Left lobe of liver (tissue), 2 donors: ENCODE data around the gene SPO11. TPM values are rescaled to one million over a fixed set of nuclear protein-coding genes. Genes with fewer than 3 reads are reported as not detected.

Experiments used
- ATAC-seq: fragments of 200-7000 bp; cut with Tn5 transposase; one replicate; pipeline ENCODE4 v1.9.1; 2020; ENCODE audit warnings: mild to moderate bottlenecking, moderate library complexity
- DNase-seq: peaks from one replicate; pipeline ENCODE4 v3.0.0-alpha.2; 2020; ENCODE audit warnings: low spot score
- total RNA-seq: library from RNA; stranded (reverse); gene quantifications from one replicate; pipeline ENCODE4 v1.2.1, GENCODE V29; 2021
- donor health status: DM: no; HTN: no; CAD: no; lungs with moderate emphysema.
- donor health status: DM: no; HTN: yes; CAD: no.

SPO11 gene, protein sequence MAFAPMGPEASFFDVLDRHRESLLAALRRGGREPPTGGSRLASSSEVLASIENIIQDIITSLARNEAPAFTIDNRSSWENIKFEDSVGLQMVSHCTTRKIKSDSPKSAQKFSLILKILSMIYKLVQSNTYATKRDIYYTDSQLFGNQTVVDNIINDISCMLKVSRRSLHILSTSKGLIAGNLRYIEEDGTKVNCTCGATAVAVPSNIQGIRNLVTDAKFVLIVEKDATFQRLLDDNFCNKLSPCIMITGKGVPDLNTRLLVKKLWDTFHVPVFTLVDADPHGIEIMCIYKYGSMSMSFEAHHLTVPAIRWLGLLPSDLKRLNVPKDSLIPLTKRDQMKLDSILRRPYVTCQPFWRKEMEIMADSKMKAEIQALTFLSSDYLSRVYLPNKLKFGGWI
- not detected for total RNA-seq

GRCh38 chr20:57329608-57330221 is at the start of gene SPO11:
Gene SPO11 (plus strand): TSS chr20:57329803. CDS start chr20:57329868, 65 bp downstream.
- DNase-seq = no peak
- ATAC-seq = no peak

DNA sequence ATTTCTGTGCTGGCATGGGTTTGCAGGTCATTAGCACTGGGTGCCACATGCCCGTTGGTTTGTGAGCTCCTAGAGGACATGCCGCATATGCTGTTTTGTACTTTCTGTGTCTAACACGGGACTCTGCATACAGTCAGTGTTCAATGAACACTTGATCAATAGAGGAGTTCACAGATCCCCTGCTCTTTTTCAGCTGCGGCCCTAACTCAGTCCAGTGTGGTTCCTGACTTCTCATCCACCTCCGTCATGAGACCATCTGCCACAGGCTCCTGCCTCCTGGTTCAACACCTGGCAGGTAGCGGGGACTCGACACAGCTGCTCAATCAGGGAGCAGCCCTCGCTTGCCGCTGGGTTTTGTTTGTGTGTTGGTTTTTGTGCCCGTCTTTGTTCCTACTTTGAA is 49.4 kb upstream of the SPO11 start:
- ATAC-seq (no peak), DNase-seq (no peak)

GRCh38 chr20:57281900-57282299 is 47.7 kb upstream of the SPO11 start:
- ATAC-seq (no peak), DNase-seq (no peak)

DNA sequence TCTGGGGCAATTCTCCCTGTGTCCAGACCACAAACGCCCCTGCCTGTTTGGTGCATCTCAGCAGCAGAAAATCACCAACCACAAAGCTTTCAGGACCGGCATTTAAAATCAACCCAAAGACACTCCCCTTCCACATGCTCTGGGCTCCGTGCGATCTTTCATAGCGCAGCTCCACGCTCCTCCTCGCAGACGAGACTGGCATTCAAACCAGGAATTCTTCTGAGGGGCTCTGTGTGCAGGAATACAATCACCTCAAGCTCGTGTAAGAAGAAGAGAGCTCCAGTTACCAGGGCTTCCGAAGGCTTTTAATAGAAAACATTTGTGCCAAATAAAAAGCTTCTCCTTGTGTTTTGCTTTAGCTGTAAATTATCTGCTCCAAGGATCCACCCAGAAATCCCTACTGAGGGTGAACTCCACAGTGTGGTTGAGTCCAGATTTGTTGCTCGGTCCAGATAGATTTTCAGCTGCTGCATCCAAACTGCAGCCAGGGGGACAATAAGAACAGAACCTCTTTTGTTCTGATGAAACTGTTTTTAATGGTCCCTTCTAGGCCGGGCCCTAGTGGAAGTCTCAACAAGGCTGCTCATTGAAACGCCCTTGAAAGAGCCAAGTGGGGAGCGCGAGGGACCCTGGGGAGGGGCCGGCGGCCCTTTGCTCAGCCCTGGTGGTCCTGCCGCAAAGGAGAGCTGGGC is 46.8 kb upstream of the SPO11 start:
- ATAC-seq (no peak), DNase-seq (no peak)

DNA sequence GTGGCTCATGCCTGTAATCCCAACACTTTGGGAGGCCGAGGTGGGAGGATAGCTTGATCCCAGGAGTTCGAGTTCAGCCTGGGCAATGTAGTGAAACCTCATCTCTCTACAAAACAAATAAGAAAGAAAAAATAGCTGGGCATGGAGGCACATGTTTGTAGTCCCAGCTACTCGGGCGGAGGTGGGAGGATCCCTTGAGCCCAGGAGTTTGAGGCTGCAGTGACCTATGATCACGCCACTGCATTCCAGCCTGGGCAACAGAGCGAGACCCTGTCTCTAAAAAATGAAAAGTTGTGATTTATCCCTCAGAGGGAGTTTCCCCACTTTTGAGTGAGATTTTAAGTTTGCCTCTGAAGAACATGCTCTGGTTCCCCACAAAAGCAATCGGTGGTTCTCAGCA is 45.7 kb upstream of the SPO11 start:
- no peak for DNase-seq
- no peak for ATAC-seq

- DNase-seq (no peak), ATAC-seq (no peak)
These were observed 42.4 kb upstream of the SPO11 start for GRCh38 chr20:57287007-57287880.

GRCh38 chr20:57287901-57288300 is 41.7 kb upstream of the SPO11 start:
- ATAC-seq (no peak), DNase-seq (no peak)

DNA sequence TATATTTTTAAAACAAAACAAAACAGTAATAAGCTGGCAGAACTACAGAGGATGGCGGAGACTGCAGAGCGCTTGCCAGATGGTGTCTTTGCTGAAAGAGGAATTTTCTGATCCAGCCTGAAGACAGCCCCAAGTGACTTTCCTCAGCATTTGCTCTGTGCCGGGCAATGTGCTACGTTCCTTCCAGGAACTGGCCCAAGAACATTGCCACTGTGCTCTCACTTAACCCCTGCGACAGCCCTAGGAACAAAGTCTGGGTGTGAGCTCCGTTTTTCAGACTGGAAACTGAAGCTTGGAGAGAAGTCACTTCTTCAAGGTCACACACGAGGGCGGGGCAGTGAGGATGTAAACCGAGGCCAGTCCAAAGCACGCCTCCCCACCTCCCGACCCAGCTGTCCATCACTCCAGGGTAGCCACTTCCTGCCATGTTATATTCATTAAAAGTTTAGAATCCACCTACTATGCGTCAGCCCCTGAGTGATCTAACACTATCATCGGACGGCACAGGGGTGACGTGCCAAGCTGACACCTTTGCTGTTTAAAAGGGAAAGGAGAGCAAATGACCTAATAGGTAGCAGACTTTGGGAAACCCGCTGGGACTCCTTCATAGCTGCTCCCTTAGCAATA is 40.8 kb upstream of the SPO11 start:
- no peak for DNase-seq
- no peak for ATAC-seq

DNA sequence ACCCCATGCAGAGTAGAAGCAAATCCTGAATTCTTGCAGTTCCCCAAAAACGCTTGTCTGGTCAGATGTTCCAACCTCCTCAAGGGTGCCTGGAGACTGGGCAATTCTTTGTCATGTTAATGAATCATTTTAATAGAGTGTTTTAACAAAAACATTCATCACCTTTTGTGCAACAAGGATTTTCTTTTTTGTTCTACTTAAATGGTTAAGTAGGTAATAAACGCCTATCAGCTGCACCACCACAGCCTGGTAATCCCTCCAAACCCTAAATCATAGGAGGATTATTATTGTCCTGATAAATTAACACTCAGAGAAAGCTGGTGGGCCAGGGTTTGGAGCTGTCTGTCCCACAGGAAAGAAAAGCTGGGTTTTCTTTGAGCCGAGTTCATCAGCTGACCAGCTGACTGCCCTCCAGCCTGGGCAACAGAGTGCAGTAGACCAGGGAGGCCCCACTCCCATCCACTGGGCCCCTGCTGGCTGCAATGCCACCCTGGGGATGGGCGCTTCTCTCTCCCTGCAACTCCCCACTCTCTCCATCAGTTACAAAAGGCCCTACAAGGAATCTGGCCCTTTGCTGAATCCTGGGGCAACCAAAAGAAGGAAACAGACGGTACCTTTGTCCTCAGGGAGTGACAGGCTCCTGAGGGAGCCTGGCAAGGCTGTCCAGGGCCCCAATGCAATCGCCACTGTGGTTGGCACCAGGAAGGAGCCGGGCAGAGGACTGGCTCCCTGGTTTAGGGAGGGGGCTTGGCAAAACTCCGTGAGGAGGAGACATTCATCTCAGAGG is 40.0 kb upstream of the SPO11 start:
- DNase-seq = no peak
- no peak for ATAC-seq

DNA sequence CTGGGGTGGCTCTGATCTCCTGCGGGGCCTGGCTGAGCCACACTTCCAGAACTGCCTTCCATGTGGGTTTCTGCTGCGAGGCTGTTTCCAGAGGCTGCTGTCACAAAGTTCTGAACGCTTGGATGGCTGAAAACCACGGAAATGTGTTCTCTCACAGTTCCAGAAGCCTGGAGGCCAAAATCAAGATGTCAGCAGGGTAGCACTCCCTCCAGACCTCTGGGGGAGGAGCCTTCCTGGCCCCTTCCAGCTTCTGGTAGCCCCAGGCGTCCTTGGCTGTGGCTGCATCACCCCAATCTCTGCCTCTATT is 39.5 kb upstream of the SPO11 start:
- ATAC-seq = no peak
- DNase-seq = no peak

DNA sequence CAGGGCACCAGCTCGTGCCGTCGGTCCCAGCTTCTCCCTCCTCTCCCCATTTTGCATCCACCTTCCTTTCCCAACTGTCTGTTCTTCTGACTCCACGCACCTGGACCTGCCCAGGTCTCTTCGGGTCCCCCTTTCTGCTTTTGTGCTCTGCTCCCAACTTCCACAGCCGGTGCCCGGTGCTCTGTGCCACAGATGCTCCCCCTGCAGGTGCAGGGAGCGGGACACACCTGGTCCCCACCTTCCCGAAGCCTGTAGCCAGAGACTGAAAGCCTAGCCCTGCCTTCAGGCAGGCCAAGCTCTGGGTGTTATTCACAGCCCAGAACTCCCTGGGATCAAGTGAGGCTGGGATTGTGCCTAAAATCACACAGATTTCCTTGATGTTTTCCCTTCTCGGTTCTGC is 38.6 kb upstream of the SPO11 start:
- DNase-seq = no peak
- ATAC-seq = no peak

DNA sequence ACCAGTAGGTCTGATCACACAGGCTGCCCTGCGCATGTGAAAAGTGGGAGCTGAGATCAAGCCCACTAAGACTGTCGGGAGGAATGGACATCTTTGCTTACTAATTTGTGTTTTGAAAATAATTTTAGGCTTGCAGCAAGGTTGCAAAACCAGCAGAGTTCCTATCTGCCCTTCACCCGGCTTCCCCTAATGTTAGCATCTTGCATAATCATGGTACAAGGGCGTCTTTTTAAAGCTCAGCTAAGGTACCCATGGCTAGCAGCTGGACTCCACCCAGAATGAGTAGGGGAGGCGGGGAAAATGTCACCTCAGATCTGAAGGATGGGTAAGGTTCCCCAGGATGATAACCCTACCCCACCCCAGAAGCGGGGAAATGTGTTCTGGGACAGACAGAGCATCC is 37.9 kb upstream of the SPO11 start:
- DNase-seq (no peak), ATAC-seq (no peak)

GRCh38 chr20:57292611-57293010 is 37.0 kb upstream of the SPO11 start:
- no peak for DNase-seq
- ATAC-seq = no peak

DNA sequence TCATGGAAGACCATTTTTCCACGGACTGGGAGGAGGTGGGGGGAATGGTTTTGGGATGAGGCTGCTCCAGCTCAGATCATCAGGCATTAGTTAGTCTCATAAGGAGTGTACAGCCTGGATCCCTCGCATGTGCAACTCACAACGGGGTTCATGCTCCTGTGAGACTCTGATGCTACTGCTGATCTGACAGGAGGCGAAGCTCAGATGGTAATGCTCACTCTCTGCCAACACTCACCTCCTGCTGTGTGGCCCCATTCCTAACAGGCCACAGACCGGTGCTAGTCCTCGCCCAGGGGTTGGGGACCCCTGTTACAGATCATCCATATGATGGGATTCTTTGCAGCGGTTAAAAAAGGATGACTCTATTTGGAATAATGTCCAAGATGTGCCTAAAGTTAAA is 35.6 kb upstream of the SPO11 start:
- DNase-seq (no peak), ATAC-seq (no peak)

- ATAC-seq (no peak), DNase-seq (no peak)
These were observed 35.1 kb upstream of the SPO11 start for GRCh38 chr20:57294550-57294949.

DNA sequence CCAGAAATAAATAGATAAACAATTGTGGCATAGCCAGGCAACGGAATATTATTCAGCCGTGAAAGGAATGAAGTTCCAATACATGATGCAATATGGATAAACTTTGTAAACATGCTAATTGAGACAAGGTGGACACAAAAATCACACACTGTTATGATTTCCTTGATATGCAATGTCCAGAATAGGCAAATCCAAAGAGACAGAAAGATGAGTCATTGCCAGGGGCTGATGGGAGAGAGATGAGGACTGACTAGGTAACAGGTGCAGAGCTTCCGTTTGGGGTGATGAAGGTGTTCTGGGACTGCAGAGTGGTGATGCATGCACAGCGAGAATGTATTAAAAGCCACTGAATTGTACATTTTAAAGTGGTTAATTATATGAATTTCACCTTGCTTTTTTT is 31.1 kb upstream of the SPO11 start:
- DNase-seq = no peak
- ATAC-seq = no peak

DNA sequence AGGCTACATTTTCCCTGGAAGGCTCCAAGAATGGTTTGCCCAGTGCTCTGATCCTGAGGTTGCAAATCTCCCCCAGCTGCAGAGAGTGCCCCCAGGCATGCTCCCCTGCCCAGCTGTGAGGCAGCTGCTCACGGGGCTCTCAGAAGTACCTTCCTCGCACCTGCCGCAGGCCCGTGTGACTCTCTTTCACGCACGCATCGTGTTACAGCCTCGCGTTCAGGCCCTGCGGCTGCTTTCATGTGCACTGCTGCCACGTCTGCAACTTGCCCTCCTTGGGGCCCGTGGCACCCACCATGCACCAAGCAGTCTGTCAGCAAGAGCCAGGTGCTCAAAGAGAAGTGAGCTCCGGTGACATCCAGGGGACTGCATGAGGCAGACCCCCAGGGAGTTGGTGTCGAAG is 28.6 kb upstream of the SPO11 start:
- no peak for DNase-seq
- ATAC-seq = no peak

- no peak for DNase-seq
These were observed 22.9 kb upstream of the SPO11 start for GRCh38 chr20:57306747-57307146.

DNA sequence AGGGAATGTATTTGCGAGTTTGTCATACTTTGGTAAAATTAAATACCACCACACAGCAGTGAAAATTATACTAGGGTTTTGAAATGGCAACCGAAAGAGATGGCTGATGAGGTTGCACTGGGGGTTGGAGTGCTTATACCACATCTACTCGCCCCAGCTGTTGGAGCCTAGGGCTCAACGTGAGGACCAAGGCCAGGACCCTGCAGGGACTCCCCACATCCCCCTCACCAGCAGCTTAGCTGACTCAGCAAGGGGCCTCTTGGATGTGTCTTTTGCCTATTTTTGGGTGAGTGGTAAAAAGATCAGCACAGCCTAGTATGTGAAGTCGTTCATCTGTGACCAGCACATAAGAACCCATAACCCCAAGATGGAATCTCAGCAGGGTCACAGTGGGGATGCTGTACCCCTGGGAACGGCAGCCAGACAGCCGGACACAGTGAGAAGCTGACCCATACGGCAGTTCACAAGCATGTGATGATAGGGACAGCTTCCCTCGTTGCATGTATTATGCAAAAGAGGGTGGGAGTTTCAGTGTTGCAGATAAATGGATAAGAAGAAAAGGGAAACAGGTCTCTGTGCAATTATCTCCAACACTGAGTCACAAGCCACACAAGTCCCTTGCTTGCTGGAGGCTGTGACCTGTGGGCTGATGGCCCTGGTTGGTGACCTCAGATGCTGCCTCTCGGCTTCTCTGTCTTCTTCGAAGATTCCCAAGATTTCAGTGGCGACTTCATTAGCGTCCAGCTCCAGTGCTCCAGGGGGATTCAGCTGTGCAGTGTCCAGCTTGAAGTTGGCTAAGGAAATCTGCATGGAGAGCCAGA is 20.9 kb upstream of the SPO11 start:
- no peak for DNase-seq
- ATAC-seq = no peak

More at GRCh38 chr20:57306747-57307146, 22.9 kb upstream of the SPO11 start:
- ATAC-seq = no peak
